ENCODE measurements around the gene NR4A3. TPM values are rescaled to one million over a fixed set of nuclear protein-coding genes. Genes with fewer than 3 reads are reported as not detected.

NR4A3 gene
- total RNA-seq, 1 donor from 2014 or later: 6.2 TPM

DNA sequence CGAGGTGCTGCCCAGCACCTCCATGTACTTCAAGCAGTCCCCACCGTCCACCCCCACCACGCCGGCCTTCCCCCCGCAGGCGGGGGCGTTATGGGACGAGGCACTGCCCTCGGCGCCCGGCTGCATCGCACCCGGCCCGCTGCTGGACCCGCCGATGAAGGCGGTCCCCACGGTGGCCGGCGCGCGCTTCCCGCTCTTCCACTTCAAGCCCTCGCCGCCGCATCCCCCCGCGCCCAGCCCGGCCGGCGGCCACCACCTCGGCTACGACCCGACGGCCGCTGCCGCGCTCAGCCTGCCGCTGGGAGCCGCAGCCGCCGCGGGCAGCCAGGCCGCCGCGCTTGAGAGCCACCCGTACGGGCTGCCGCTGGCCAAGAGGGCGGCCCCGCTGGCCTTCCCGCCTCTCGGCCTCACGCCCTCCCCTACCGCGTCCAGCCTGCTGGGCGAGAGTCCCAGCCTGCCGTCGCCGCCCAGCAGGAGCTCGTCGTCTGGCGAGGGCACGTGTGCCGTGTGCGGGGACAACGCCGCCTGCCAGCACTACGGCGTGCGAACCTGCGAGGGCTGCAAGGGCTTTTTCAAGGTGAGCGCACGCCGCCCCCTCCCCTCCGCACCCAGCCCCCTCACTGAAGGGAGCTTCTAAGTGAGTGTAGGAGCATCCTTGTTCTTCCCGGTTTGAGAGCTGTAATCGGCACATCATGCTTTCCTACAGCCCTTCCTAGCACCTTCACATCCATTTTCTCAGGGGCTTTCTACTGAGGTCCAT is 6.9 kb downstream of the NR4A3 start:
- no peak for DNase-seq
- H3K27ac ChIP-seq (replicated peaks): no peak overlapping the region
- H3K4me3 ChIP-seq: no peak overlapping the region
- TF ChIP-seq, protein P1, sequence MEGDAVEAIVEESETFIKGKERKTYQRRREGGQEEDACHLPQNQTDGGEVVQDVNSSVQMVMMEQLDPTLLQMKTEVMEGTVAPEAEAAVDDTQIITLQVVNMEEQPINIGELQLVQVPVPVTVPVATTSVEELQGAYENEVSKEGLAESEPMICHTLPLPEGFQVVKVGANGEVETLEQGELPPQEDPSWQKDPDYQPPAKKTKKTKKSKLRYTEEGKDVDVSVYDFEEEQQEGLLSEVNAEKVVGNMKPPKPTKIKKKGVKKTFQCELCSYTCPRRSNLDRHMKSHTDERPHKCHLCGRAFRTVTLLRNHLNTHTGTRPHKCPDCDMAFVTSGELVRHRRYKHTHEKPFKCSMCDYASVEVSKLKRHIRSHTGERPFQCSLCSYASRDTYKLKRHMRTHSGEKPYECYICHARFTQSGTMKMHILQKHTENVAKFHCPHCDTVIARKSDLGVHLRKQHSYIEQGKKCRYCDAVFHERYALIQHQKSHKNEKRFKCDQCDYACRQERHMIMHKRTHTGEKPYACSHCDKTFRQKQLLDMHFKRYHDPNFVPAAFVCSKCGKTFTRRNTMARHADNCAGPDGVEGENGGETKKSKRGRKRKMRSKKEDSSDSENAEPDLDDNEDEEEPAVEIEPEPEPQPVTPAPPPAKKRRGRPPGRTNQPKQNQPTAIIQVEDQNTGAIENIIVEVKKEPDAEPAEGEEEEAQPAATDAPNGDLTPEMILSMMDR (IDR thresholded peaks at IDR 0.05; ENCODE audit: borderline replicate concordance): no peak
- intact Hi-C loops (cut with micrococcal nuclease): no loop called here
- no peaks in the 10 kb centered on the region for H3K9me3 ChIP-seq (replicated peaks)
- H3K36me3 ChIP-seq: peaks cover 20% of the 10 kb centered on the region
- peaks cover 23% of the 10 kb centered on the region for H3K4me1 ChIP-seq
- peaks cover 57% of the 10 kb centered on the region for H3K27me3 ChIP-seq (ENCODE audit: low read depth)

DNA sequence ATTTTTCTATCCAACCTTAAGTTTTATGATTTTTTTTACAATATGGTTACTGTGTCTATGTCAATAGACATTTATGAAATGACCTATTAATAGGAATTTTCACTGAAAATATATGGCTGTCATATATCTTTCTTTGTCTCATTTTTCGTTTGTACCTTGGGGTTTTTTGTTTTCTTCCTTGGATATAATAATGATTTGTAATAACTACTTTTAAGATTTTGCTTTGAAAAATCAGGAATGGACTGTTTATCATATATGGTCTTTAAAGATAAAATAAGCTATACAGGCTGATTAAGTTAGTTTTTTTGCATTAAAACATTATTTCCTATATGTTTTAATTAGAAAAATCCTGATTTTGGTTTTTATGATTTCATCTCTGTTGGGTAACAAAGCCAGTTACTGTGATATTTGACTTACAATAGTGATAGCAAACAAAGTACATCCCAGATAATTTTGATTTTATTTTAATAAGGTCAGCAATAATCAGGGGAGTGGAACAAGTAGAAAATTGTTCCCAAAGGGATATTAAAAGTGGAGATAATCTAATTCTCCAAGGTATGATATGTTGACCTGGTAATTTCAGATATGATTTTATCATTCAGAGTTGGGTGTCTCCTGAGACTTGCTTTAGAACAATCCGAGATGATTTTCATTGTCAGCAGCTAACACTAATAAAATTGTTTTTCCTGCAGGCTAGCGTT is 10.3 kb downstream of the NR4A3 start:
- no peak overlapping the region for H3K27ac ChIP-seq (replicated peaks)
- H3K9me3 ChIP-seq (replicated peaks): no peaks in the 10 kb centered on the region
- H3K27me3 ChIP-seq (ENCODE audit: low read depth): peaks cover 28% of the 10 kb centered on the region
- TF ChIP-seq, protein P1 (IDR thresholded peaks at IDR 0.05; ENCODE audit: borderline replicate concordance): no peak
- DNase-seq: no peak
- intact Hi-C loops (cut with micrococcal nuclease): no loop called here
- no peak overlapping the region for H3K4me3 ChIP-seq
- H3K36me3 ChIP-seq: peaks cover 32% of the 10 kb centered on the region
- H3K4me1 ChIP-seq: no peaks in the 10 kb centered on the region

DNA sequence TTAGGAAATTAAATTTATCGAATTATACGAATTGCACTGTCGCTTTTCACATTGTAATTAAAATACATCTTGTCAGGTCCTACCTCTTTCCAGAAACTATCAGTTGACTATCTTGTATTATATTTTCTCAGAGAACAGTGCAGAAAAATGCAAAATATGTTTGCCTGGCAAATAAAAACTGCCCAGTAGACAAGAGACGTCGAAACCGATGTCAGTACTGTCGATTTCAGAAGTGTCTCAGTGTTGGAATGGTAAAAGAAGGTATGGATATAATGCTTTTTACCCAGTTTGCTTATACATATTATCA is 10.8 kb downstream of the NR4A3 start:
- no peaks in the 10 kb centered on the region for H3K4me1 ChIP-seq
- DNase-seq: no peak
- H3K27ac ChIP-seq (replicated peaks): no peak overlapping the region
- H3K4me3 ChIP-seq: no peak overlapping the region
- H3K9me3 ChIP-seq (replicated peaks): no peaks in the 10 kb centered on the region
- H3K27me3 ChIP-seq (ENCODE audit: low read depth): peaks cover 25% of the 10 kb centered on the region
- intact Hi-C loops (cut with micrococcal nuclease): no loop called here
- TF ChIP-seq, protein P1 (IDR thresholded peaks at IDR 0.05; ENCODE audit: borderline replicate concordance): no peak
- H3K36me3 ChIP-seq: peaks cover 32% of the 10 kb centered on the region

DNA sequence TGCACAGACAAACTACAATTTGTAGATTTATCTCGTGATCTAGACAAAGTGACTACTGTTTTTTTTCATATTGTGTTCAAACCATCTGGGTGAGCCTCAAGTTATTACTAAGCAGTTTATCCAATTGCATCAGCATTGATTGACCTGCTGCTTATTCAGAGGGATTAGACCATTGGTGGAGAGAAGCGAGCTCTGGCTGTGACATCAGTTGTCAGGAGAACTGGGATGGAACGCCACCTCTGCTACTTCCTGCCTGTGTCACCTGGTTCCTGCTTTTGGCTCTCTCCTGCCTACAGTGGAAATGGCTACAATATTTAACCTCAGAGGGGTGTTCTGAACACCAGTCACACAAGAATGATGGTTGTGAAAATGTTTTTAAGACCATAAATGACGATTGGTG is 12.1 kb downstream of the NR4A3 start:
- H3K27ac ChIP-seq (replicated peaks): no peak overlapping the region
- H3K4me1 ChIP-seq: no peaks in the 10 kb centered on the region
- TF ChIP-seq, protein P1 (IDR thresholded peaks at IDR 0.05; ENCODE audit: borderline replicate concordance): no peak
- peaks cover 32% of the 10 kb centered on the region for H3K36me3 ChIP-seq
- intact Hi-C loops (cut with micrococcal nuclease): no loop called here
- peaks cover 12% of the 10 kb centered on the region for H3K27me3 ChIP-seq (ENCODE audit: low read depth)
- H3K4me3 ChIP-seq: no peak overlapping the region
- DNase-seq: no peak
- H3K9me3 ChIP-seq (replicated peaks): no peaks in the 10 kb centered on the region

DNA sequence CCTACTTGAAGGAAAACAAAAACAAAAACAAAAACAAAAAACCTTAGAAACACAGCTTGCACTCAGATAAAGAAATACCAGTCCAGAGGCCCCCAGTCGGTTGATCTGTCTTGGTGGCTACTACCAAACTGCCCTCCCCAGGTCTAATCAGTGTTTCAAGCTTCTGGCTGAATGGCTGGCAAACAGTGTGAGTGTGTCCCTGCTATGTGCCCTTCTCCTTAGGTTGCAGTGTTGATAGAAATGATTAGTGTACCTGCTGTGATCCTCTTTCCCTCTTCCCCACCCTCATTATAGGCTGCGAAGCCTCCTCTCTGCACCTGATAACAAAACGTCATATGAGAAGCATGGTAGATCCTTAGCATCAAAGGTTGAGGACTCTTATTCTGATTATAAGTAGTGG is 12.8 kb downstream of the NR4A3 start:
- Histone ChIP-seq H3K27ac (replicated peaks) (no peak overlapping the region), H3K9me3 (replicated peaks) (no peaks in the 10 kb centered on the region), H3K4me1 (no peaks in the 10 kb centered on the region), H3K36me3 (peaks cover 26% of the 10 kb centered on the region), H3K4me3 (no peak overlapping the region), H3K27me3 (ENCODE audit: low read depth) (peaks cover 5% of the 10 kb centered on the region)
- no peak for DNase-seq
- TF ChIP-seq, protein P1 (IDR thresholded peaks at IDR 0.05; ENCODE audit: borderline replicate concordance): no peak
- intact Hi-C loops (cut with micrococcal nuclease): no loop called here

Measured in left ventricle myocardium inferior (tissue), 1 donor.